GM18526 (cell line): Measurements from ENCODE around the gene TNS3.

ENCODE experiments used
- POLR2A ChIP-seq: IDR thresholded peaks from 3 replicates; pipeline ENCODE4 v1.6.1; 2011; ENCODE audit not compliant: insufficient read length; ENCODE audit errors: extremely low read depth

The TNS3 gene

GRCh38 chr7:47581804-47582763 lies at the start of gene TNS3:
Gene TNS3 (minus strand): TSS chr7:47582111. CDS start chr7:47439636, 142,475 bp downstream.
- no peak for TF ChIP-seq POLR2A

GRCh38 chr7:47631711-47632110 lies 49.8 kb upstream of the TNS3 start:
- TF ChIP-seq POLR2A: no peak

GRCh38 chr7:47627580-47628283 lies 45.8 kb upstream of the TNS3 start:
- TF ChIP-seq POLR2A: no peak

GRCh38 chr7:47625861-47626715 lies 44.2 kb upstream of the TNS3 start:
- no peak for TF ChIP-seq POLR2A

GRCh38 chr7:47624689-47625088 lies 42.8 kb upstream of the TNS3 start:
- no peak for TF ChIP-seq POLR2A

- no peak for TF ChIP-seq POLR2A
These were observed 41.2 kb upstream of the TNS3 start for GRCh38 chr7:47622946-47623640.

- no peak for TF ChIP-seq POLR2A
These were observed 40.7 kb upstream of the TNS3 start for GRCh38 chr7:47622586-47622945.

- no peak for TF ChIP-seq POLR2A
These were observed 40.2 kb upstream of the TNS3 start for GRCh38 chr7:47621979-47622561.

GRCh38 chr7:47621347-47621746 lies 39.4 kb upstream of the TNS3 start:
- TF ChIP-seq POLR2A: no peak

- no peak for TF ChIP-seq POLR2A
These were observed 37.9 kb upstream of the TNS3 start for GRCh38 chr7:47619806-47620205.

GRCh38 chr7:47617131-47617530 lies 35.2 kb upstream of the TNS3 start:
- no peak for TF ChIP-seq POLR2A

- no peak for TF ChIP-seq POLR2A
These were observed 32.5 kb upstream of the TNS3 start for GRCh38 chr7:47614450-47614849.

GRCh38 chr7:47611045-47611511 lies 29.2 kb upstream of the TNS3 start:
- no peak for TF ChIP-seq POLR2A

- no peak for TF ChIP-seq POLR2A
These were observed 28.7 kb upstream of the TNS3 start for GRCh38 chr7:47610506-47611044.

GRCh38 chr7:47609803-47610452 lies 28.0 kb upstream of the TNS3 start:
- TF ChIP-seq POLR2A: no peak
